Panc1 (cell line): ENCODE measurements around the gene ANGPTL1.
"Not testable (repeated sequence)": the region's sequence is repeated elsewhere in the genome, so short reads cannot be mapped to it uniquely, and the experiment has no call there.

Source experiments
- POLR2AphosphoS5 ChIP-seq: IDR thresholded peaks from 2 replicates; pipeline ENCODE4 v1.6.1; 2012; ENCODE audit warnings: mild to moderate bottlenecking, low read depth, low read length, moderate library complexity
- TCF7L2 ChIP-seq: IDR thresholded peaks from 2 replicates; pipeline ENCODE4 v1.6.1; 2011; ENCODE audit warnings: mild to moderate bottlenecking, low read depth, low read length, inconsistent platforms
- TF ChIP-seq, protein P1 (sequence below): fragments of 450-650 bp; IDR thresholded peaks from 2 replicates; pipeline ENCODE4 v1.5.1; 2017; ENCODE audit warnings: mild to moderate bottlenecking
- TF ChIP-seq, protein P2 (sequence below), 2 experiments: IDR thresholded peaks; 2 replicates each; pipeline ENCODE4 v1.6.1; 2011 to 2012; ENCODE audit warnings: low read depth in 2 of 2, control low read depth in 1 of 2, low read length in 1 of 2, mild to moderate bottlenecking in 1 of 2, moderate library complexity in 1 of 2; ENCODE audit not compliant: insufficient read depth in 1 of 2

DNA sequence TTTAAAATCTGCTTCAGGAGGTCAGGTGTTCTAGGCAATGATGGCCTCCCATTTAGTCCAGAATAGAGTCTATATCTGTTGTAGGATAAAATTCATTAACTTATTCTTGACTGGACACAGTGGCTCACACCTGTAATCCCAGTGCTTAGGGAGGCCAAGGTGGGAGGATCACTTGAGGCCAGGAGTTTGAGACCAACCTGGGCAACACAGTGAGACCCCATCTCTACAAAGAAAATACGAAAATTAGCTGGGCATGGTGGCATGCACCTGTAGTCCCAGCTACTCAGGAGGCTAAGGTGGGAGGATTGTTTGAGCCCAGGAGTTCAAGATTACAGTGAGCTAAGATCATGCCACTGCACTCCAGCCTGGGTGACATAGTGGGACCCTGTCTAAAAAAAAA is 23.0 kb downstream of the ANGPTL1 start:
- TF ChIP-seq, protein P1, sequence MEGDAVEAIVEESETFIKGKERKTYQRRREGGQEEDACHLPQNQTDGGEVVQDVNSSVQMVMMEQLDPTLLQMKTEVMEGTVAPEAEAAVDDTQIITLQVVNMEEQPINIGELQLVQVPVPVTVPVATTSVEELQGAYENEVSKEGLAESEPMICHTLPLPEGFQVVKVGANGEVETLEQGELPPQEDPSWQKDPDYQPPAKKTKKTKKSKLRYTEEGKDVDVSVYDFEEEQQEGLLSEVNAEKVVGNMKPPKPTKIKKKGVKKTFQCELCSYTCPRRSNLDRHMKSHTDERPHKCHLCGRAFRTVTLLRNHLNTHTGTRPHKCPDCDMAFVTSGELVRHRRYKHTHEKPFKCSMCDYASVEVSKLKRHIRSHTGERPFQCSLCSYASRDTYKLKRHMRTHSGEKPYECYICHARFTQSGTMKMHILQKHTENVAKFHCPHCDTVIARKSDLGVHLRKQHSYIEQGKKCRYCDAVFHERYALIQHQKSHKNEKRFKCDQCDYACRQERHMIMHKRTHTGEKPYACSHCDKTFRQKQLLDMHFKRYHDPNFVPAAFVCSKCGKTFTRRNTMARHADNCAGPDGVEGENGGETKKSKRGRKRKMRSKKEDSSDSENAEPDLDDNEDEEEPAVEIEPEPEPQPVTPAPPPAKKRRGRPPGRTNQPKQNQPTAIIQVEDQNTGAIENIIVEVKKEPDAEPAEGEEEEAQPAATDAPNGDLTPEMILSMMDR, result not testable (repeated sequence)
- not testable (repeated sequence) for TF ChIP-seq TCF7L2, POLR2AphosphoS5
- TF ChIP-seq, protein P2, sequence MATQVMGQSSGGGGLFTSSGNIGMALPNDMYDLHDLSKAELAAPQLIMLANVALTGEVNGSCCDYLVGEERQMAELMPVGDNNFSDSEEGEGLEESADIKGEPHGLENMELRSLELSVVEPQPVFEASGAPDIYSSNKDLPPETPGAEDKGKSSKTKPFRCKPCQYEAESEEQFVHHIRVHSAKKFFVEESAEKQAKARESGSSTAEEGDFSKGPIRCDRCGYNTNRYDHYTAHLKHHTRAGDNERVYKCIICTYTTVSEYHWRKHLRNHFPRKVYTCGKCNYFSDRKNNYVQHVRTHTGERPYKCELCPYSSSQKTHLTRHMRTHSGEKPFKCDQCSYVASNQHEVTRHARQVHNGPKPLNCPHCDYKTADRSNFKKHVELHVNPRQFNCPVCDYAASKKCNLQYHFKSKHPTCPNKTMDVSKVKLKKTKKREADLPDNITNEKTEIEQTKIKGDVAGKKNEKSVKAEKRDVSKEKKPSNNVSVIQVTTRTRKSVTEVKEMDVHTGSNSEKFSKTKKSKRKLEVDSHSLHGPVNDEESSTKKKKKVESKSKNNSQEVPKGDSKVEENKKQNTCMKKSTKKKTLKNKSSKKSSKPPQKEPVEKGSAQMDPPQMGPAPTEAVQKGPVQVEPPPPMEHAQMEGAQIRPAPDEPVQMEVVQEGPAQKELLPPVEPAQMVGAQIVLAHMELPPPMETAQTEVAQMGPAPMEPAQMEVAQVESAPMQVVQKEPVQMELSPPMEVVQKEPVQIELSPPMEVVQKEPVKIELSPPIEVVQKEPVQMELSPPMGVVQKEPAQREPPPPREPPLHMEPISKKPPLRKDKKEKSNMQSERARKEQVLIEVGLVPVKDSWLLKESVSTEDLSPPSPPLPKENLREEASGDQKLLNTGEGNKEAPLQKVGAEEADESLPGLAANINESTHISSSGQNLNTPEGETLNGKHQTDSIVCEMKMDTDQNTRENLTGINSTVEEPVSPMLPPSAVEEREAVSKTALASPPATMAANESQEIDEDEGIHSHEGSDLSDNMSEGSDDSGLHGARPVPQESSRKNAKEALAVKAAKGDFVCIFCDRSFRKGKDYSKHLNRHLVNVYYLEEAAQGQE (IDR thresholded peaks at IDR 0.05; ENCODE audit: insufficient read depth in 1 of 2, low read depth in 2 of 2, low read length in 1 of 2), result not testable (repeated sequence)
